Uterus (tissue), 2 donors: Measurements from ENCODE around the gene DGKG.

Experiments used
- CTCF ChIP-seq, 4 experiments: fragments of 200-600 bp in 2 of 4; fragments of 450-650 bp in 2 of 4; sonication (generic) in 2 of 4; IDR thresholded peaks; one replicate each; pipeline ENCODE4 v1.5.1; 2016 to 2019; ENCODE audit warnings: antibody characterized with exemption in 4 of 4, mild to moderate bottlenecking in 2 of 4, moderate library complexity in 1 of 4
- POLR2A ChIP-seq, 2 donors: fragments of 450-650 bp; IDR thresholded peaks; one replicate each; pipeline ENCODE4 v1.6.1; 2016; ENCODE audit warnings: antibody characterized with exemption in 2 of 2, mild to moderate bottlenecking in 1 of 2, moderate library complexity in 1 of 2

GRCh38 chr3:186374376-186374775 is 12.3 kb upstream of the DGKG start:
- TF ChIP-seq POLR2A (IDR thresholded peaks at IDR 0.05) (no peak), CTCF (IDR thresholded peaks at IDR 0.05) (no peak)
